Mucosa of descending colon (tissue), 3 donors: Measurements from ENCODE around the gene LHFPL3. TPM values are rescaled to one million over a fixed set of nuclear protein-coding genes. Genes with fewer than 3 reads are reported as not detected.

Experiments
- ATAC-seq: fragments of 200-7000 bp; cut with Tn5 transposase; one replicate; pipeline ENCODE4 v1.9.1; 2020; ENCODE audit warnings: mild to moderate bottlenecking, moderate library complexity
- DNase-seq, 3 donors: peaks; one replicate each; pipeline ENCODE4 v3.0.0-alpha.2; 2020
- H3K36me3 ChIP-seq: fragments of 200-600 bp; one replicate; pipeline ENCODE4 v1.8.0; 2021; ENCODE audit warnings: low read depth, mild to moderate bottlenecking
- H3K4me1 ChIP-seq: fragments of 200-600 bp; one replicate; pipeline ENCODE4 v1.8.0; 2021; ENCODE audit warnings: low read depth, mild to moderate bottlenecking
- H3K4me3 ChIP-seq: fragments of 200-600 bp; one replicate; pipeline ENCODE4 v1.8.0; 2021; ENCODE audit warnings: mild to moderate bottlenecking
- H3K9me3 ChIP-seq: fragments of 200-600 bp; one replicate; pipeline ENCODE4 v1.8.0; 2021; ENCODE audit warnings: mild to moderate bottlenecking
- CTCF ChIP-seq: fragments of 200-600 bp; IDR thresholded peaks from one replicate; pipeline ENCODE4 v1.8.0; 2022; ENCODE audit warnings: antibody characterized with exemption, mild to moderate bottlenecking
- intact Hi-C, 2 donors: fragments of 100-400 bp; cut with DNase I in 1 of 2; cut with micrococcal nuclease in 1 of 2; formaldehyde crosslinking; loops; one replicate each; pipeline versions ENCODE4 v1.11.0 to v1.11.1; 2022; cut with DNase I, micrococcal nuclease
- total RNA-seq, 3 donors: library from RNA; stranded (reverse); fragmentation: NEBNext Ultra II Directional in 2 of 3; extraction: Animal tissue kit (Norgen Biotek cat#: 25700) in 2 of 3; gene quantifications; one replicate each; pipeline versions ENCODE4 v1.2.1 to v1.2.4, GENCODE V29; 2021 to 2023
- donor health status: DM: no; HTN: no; CAD: no; lungs with moderate emphysema.
- donor health status: DM: no; HTN: no; CAD: no.
- donor health status: DM: no; HTN: yes; CAD: no.

The LHFPL3 gene
- total RNA-seq, 3 donors from 2014 or later = 0.26 to 0.57 (median 0.31) TPM

- Histone ChIP-seq H3K9me3 (no peaks in the 10 kb centered on the region), H3K4me3 (no peak overlapping the region), H3K36me3 (no peaks in the 10 kb centered on the region), H3K4me1 (peaks cover 2% of the 10 kb centered on the region)
- no peak for ATAC-seq
- no peak for DNase-seq
- intact Hi-C loops = no loop called here
- no peak for TF ChIP-seq CTCF
Observed at GRCh38 chr7:104900525-104901239, 572.3 kb downstream of the LHFPL3 start.

GRCh38 chr7:104901240-104901619 lies 572.8 kb downstream of the LHFPL3 start:
- H3K9me3 ChIP-seq = no peaks in the 10 kb centered on the region
- ATAC-seq = no peak
- no peaks in the 10 kb centered on the region for H3K36me3 ChIP-seq
- TF ChIP-seq CTCF = no peak
- DNase-seq = no peak
- intact Hi-C loops = no loop called here
- no peak overlapping the region for H3K4me3 ChIP-seq
- H3K4me1 ChIP-seq = peaks cover 2% of the 10 kb centered on the region

- Histone ChIP-seq H3K4me3 (no peak overlapping the region), H3K36me3 (no peaks in the 10 kb centered on the region), H3K9me3 (no peaks in the 10 kb centered on the region), H3K4me1 (peaks cover 2% of the 10 kb centered on the region)
- DNase-seq (no peak), ATAC-seq (no peak)
- intact Hi-C loops = no loop called here
- no peak for TF ChIP-seq CTCF
Observed at GRCh38 chr7:104902183-104902582, 573.8 kb downstream of the LHFPL3 start.

GRCh38 chr7:104903044-104903443 lies 574.6 kb downstream of the LHFPL3 start:
- DNase-seq = no peak
- Histone ChIP-seq H3K9me3 (no peaks in the 10 kb centered on the region), H3K4me3 (no peak overlapping the region), H3K4me1 (peaks cover 2% of the 10 kb centered on the region), H3K36me3 (no peaks in the 10 kb centered on the region)
- no peak for TF ChIP-seq CTCF
- ATAC-seq = no peak
- intact Hi-C loops = no loop called here

GRCh38 chr7:104903846-104904245 lies 575.4 kb downstream of the LHFPL3 start:
- intact Hi-C loops = no loop called here
- no peak overlapping the region for H3K4me3 ChIP-seq
- no peaks in the 10 kb centered on the region for H3K4me1 ChIP-seq
- ATAC-seq (no peak), DNase-seq (no peak)
- TF ChIP-seq CTCF = no peak
- no peaks in the 10 kb centered on the region for H3K36me3 ChIP-seq
- H3K9me3 ChIP-seq = no peaks in the 10 kb centered on the region

- Histone ChIP-seq H3K4me3 (no peak overlapping the region), H3K4me1 (no peaks in the 10 kb centered on the region), H3K36me3 (no peaks in the 10 kb centered on the region), H3K9me3 (no peaks in the 10 kb centered on the region)
- intact Hi-C loops = no loop called here
- DNase-seq (no peak), ATAC-seq (no peak)
- TF ChIP-seq CTCF = no peak
Observed at GRCh38 chr7:104906032-104906431, 577.6 kb downstream of the LHFPL3 start.
